ENCODE measurements around the gene LHX3.

LHX3 gene

GRCh38 chr9:136174779-136175615, 29.9 kb downstream of the LHX3 start:
- DNase-seq, result no peak

GRCh38 chr9:136173648-136174290, 31.2 kb downstream of the LHX3 start:
- no peak for DNase-seq

- DNase-seq, result no peak
Observed at GRCh38 chr9:136172412-136173079, 32.4 kb downstream of the LHX3 start.

GRCh38 chr9:136171801-136172411, 33.0 kb downstream of the LHX3 start:
- no peak for DNase-seq

GRCh38 chr9:136171009-136171800, 33.7 kb downstream of the LHX3 start:
- DNase-seq, result no peak

- peak in 5 of 6 experiments; percentile 5 to 25 (median 10) for DNase-seq
Observed at GRCh38 chr9:136170006-136170901, 34.7 kb downstream of the LHX3 start.

- DNase-seq, result no peak
Observed at GRCh38 chr9:136169495-136169894, 35.4 kb downstream of the LHX3 start.

- DNase-seq, result no peak
Observed at GRCh38 chr9:136163248-136163850, 41.6 kb downstream of the LHX3 start.

- no peak for DNase-seq
Observed at GRCh38 chr9:136160995-136161610, 43.8 kb downstream of the LHX3 start.

GRCh38 chr9:136160381-136160841, 44.5 kb downstream of the LHX3 start:
- no peak for DNase-seq

GRCh38 chr9:136159851-136160250, 45.1 kb downstream of the LHX3 start:
- no peak for DNase-seq

GRCh38 chr9:136157477-136158265, 47.3 kb downstream of the LHX3 start:
- DNase-seq, result no peak

GRCh38 chr9:136156209-136157120, 48.5 kb downstream of the LHX3 start:
- no peak for DNase-seq

GRCh38 chr9:136155576-136155975, 49.4 kb downstream of the LHX3 start:
- DNase-seq, result no peak

- DNase-seq, result no peak
Observed at GRCh38 chr9:136154943-136155342, 50.0 kb downstream of the LHX3 start.

GRCh38 chr9:136153381-136154065, 51.4 kb downstream of the LHX3 start:
- DNase-seq, result no peak

- DNase-seq, result no peak
Observed at GRCh38 chr9:136152931-136153330, 52.0 kb downstream of the LHX3 start.

GRCh38 chr9:136152543-136152866, 52.4 kb downstream of the LHX3 start:
- no peak for DNase-seq
